Mammary epithelial cell (primary cell): ENCODE data around the gene MUL1.

Source experiments
- EZH2 ChIP-seq: IDR thresholded peaks from 2 replicates; pipeline ENCODE4 v1.6.1; 2012; ENCODE audit warnings: low read length, inconsistent platforms, borderline replicate concordance
- TF ChIP-seq, protein P1 (sequence below), 2 donors: IDR thresholded peaks in 1 of 2; conservative IDR thresholded peaks in 1 of 2; 2 replicates each; pipeline ENCODE4 v1.5.1; 2011 to 2012; ENCODE audit warnings: inconsistent platforms in 2 of 2, low read length in 2 of 2, mild to moderate bottlenecking in 2 of 2, control low read depth in 1 of 2, low read depth in 1 of 2; ENCODE audit not compliant: insufficient read depth in 1 of 2; ENCODE audit errors: extremely low read depth in 1 of 2

DNA sequence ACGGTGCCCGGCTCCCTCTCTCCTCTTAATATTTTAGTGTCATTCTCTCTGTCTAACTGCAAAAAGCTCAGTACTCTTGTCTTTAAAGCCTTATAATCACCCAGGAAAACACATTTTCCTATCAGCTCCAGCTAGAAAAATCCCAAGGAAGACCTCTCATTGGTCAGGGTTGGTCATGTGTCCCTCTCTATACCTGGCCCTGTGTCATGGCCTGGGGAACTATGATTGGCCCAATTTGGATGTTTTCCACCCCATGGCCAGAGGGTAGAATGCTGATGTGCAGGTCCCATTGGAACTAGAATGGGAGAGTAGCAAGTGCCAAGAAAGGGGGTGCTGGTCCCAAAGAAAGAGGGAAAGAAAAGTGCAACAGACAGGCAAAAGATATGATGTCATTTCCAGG, 49.2 kb downstream of the MUL1 start:
- TF ChIP-seq, protein P1, sequence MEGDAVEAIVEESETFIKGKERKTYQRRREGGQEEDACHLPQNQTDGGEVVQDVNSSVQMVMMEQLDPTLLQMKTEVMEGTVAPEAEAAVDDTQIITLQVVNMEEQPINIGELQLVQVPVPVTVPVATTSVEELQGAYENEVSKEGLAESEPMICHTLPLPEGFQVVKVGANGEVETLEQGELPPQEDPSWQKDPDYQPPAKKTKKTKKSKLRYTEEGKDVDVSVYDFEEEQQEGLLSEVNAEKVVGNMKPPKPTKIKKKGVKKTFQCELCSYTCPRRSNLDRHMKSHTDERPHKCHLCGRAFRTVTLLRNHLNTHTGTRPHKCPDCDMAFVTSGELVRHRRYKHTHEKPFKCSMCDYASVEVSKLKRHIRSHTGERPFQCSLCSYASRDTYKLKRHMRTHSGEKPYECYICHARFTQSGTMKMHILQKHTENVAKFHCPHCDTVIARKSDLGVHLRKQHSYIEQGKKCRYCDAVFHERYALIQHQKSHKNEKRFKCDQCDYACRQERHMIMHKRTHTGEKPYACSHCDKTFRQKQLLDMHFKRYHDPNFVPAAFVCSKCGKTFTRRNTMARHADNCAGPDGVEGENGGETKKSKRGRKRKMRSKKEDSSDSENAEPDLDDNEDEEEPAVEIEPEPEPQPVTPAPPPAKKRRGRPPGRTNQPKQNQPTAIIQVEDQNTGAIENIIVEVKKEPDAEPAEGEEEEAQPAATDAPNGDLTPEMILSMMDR (conservative IDR thresholded peaks at IDR 0.05 in 1 of 2, IDR thresholded peaks at IDR 0.05 in 1 of 2; ENCODE audit: extremely low read depth in 1 of 2, insufficient read depth in 1 of 2, low read depth in 1 of 2, low read length in 2 of 2): no peak
- no peak for TF ChIP-seq EZH2
